ENCODE measurements around the gene TDRD10. TPM values are rescaled to one million over a fixed set of nuclear protein-coding genes. Genes with fewer than 3 reads are reported as not detected.

The TDRD10 gene
- polyA plus RNA-seq, 3 donors = not detected

DNA sequence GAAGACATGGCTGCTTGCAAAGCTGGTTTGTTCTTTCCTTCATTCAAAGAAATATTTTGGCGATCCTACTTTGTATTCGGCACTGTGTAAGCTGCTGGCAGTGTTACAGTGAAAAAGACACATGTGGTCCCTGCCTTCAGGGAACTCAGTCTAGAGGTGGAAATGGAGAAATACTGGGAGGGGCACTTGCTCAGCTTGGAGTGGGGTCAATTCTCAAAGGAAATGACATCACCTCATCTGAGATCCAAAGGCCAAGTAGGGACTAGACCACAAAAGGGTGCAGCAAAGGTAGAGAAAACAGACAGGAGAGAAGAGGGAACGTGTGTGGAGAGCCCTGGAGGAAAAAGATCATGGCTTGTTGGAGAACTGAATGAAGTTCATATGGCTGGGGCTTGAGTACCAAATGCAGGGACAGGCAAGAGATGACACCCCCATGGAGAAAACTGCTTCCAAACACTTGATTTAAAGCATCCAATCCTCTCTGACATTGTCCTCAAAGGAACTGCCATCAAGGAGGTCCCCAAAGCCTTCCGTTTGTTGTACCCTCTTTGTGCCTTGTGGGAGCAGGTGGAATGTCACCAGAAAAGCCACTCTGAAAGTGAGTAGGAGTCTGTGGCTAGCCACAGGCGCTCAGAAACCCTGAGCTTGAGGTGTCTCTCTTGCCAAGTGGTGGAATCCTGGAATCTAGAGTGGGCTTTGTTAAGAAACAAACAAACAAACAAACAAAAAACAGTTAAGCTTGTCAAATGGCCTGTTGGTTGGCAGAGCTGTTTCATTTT is 48.3 kb upstream of the TDRD10 start:
- Histone ChIP-seq H2AFZ (ENCODE audit: insufficient read depth, low read depth, low read length, poor library complexity, severe bottlenecking) (no peak overlapping the region), H3K9me3 (replicated peaks in 1 of 2; ENCODE audit: control insufficient read depth in 1 of 2, insufficient read depth in 1 of 2, low read length in 2 of 2) (no peaks in the 10 kb centered on the region), H3K27me3 (ENCODE audit: control insufficient read depth in 2 of 2, insufficient read depth in 2 of 2, low read length in 2 of 2) (no peaks in the 10 kb centered on the region), H4K20me1 (ENCODE audit: insufficient read depth, low read length) (peaks cover 33% of the 10 kb centered on the region), H3K4me2 (replicated peaks; ENCODE audit: extremely low read depth, low read length, poor library complexity, severe bottlenecking) (peak overlapping the region; percentile 38), H3K79me2 (ENCODE audit: insufficient read depth, low read length) (peaks cover 57% of the 10 kb centered on the region), H3K4me3 (replicated peaks in 1 of 3; ENCODE audit: low read depth in 2 of 3, low read length in 3 of 3) (peak overlapping the region in 1 of 3 experiments; percentile 46), H3K9ac (ENCODE audit: insufficient read depth, low read length, poor library complexity, severe bottlenecking) (peak overlapping the region; percentile 44), H3K27ac (ENCODE audit: low read depth in 1 of 2, low read length in 2 of 2) (peak overlapping the region; percentile 87 to 91), H3K4me1 (ENCODE audit: control insufficient read depth in 1 of 2, insufficient read depth in 2 of 2, low read length in 2 of 2) (peaks cover 58 to 64% of the 10 kb centered on the region in 2 donors), H3K36me3 (replicated peaks in 1 of 2; ENCODE audit: control insufficient read depth in 1 of 2, insufficient read depth in 2 of 2, low read length in 2 of 2) (peaks cover 50 to 69% of the 10 kb centered on the region in 2 donors)
- WGBS (ENCODE audit: insufficient coverage) = 13% methylated on average over 2 of the region's 5 CpGs
- DNase-seq = peak; percentile 58 to 73 (median 69)
- H3K27ac Mint-ChIP-seq = peak overlapping the region; percentile 95 to 99 (median 98)
- TF ChIP-seq, protein P1, sequence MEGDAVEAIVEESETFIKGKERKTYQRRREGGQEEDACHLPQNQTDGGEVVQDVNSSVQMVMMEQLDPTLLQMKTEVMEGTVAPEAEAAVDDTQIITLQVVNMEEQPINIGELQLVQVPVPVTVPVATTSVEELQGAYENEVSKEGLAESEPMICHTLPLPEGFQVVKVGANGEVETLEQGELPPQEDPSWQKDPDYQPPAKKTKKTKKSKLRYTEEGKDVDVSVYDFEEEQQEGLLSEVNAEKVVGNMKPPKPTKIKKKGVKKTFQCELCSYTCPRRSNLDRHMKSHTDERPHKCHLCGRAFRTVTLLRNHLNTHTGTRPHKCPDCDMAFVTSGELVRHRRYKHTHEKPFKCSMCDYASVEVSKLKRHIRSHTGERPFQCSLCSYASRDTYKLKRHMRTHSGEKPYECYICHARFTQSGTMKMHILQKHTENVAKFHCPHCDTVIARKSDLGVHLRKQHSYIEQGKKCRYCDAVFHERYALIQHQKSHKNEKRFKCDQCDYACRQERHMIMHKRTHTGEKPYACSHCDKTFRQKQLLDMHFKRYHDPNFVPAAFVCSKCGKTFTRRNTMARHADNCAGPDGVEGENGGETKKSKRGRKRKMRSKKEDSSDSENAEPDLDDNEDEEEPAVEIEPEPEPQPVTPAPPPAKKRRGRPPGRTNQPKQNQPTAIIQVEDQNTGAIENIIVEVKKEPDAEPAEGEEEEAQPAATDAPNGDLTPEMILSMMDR (IDR thresholded peaks at IDR 0.05) = no peak
- intact Hi-C loops (cut with micrococcal nuclease) = loop anchor here in 1 of 2 donors (2.0 kb wide), 1 partner anchor 13 kb away; no protein-coding TSS in a partner anchor
- peaks cover 0 to 2% (median 0%) of the 10 kb centered on the region in 3 donors for H3K27me3 Mint-ChIP-seq (ENCODE audit: low read depth in 3 of 3)
- peaks cover 56% of the 10 kb centered on the region for H3K4me1 Mint-ChIP-seq
- peaks cover 0 to 2% (median 0%) of the 10 kb centered on the region in 7 donors for H3K9me3 Mint-ChIP-seq
- H3K36me3 Mint-ChIP-seq = peaks cover 73 to 86% of the 10 kb centered on the region in 2 donors
- H3K4me3 Mint-ChIP-seq = peak overlapping the region; percentile 65 to 78

DNA sequence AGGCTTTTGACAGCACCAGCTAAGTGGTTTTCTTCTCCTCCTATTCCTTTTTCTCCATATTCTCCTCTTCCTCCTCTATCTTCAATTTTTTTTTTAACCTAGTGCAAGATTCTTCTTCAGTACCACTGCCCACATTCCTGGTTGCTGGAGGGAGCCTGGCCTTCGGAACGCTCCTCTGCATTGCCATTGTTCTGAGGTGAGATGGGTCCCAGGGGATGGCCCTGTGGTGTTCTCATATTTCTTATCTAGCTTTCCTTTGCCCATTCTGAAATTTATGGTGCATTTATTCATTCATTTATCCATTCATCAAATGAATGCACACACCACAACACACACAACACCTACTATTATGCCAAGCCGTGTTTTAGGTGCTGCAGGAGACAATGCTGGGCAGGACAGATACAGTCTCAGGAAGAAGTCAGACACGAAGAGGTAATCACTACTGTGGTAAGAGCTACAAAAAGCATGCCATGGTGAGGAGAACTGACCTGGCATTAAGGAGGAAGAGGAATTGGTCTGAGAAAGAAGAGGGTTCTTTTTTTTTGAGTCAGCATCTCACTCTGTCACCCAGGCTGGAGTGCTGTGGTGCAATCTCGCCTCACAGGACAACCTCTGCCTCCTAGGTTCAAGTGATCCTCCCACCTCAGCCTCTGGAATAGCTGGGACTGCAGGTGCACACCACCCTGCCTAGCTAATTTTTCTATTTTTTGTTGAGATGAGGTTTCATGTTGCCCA is 47.5 kb upstream of the TDRD10 start:
- Mint-ChIP-seq H3K4me3 (peak overlapping the region; percentile 39 to 65), H3K36me3 (peaks cover 75 to 89% of the 10 kb centered on the region in 2 donors), H3K4me1 (peaks cover 56% of the 10 kb centered on the region), H3K27me3 (ENCODE audit: low read depth in 3 of 3) (peaks cover 0 to 2% (median 0%) of the 10 kb centered on the region in 3 donors), H3K9me3 (peaks cover 0 to 2% (median 0%) of the 10 kb centered on the region in 7 donors), H3K27ac (peak overlapping the region; percentile 95 to 99 (median 98))
- Histone ChIP-seq H3K27ac (ENCODE audit: low read depth in 1 of 2, low read length in 2 of 2) (peak overlapping the region; percentile 87 to 91), H3K4me3 (replicated peaks in 1 of 3; ENCODE audit: low read depth in 2 of 3, low read length in 3 of 3) (peak overlapping the region in 1 of 3 experiments; percentile 46), H3K27me3 (ENCODE audit: control insufficient read depth in 2 of 2, insufficient read depth in 2 of 2, low read length in 2 of 2) (no peaks in the 10 kb centered on the region), H3K4me1 (ENCODE audit: control insufficient read depth in 1 of 2, insufficient read depth in 2 of 2, low read length in 2 of 2) (peaks cover 58 to 64% of the 10 kb centered on the region in 2 donors), H3K9me3 (replicated peaks in 1 of 2; ENCODE audit: control insufficient read depth in 1 of 2, insufficient read depth in 1 of 2, low read length in 2 of 2) (no peaks in the 10 kb centered on the region), H3K36me3 (replicated peaks in 1 of 2; ENCODE audit: control insufficient read depth in 1 of 2, insufficient read depth in 2 of 2, low read length in 2 of 2) (peaks cover 51 to 71% of the 10 kb centered on the region in 2 donors), H3K9ac (ENCODE audit: insufficient read depth, low read length, poor library complexity, severe bottlenecking) (peak overlapping the region; percentile 44), H4K20me1 (ENCODE audit: insufficient read depth, low read length) (peaks cover 29% of the 10 kb centered on the region), H2AFZ (ENCODE audit: insufficient read depth, low read depth, low read length, poor library complexity, severe bottlenecking) (no peak overlapping the region), H3K79me2 (ENCODE audit: insufficient read depth, low read length) (peaks cover 60% of the 10 kb centered on the region), H3K4me2 (replicated peaks; ENCODE audit: extremely low read depth, low read length, poor library complexity, severe bottlenecking) (peak overlapping the region; percentile 38)
- WGBS (ENCODE audit: insufficient coverage) = 50% methylated on average over 2 of the region's 5 CpGs
- TF ChIP-seq, protein P1 (IDR thresholded peaks at IDR 0.05) = no peak
- intact Hi-C loops (cut with micrococcal nuclease) = loop anchor here in 1 of 2 donors (5.0 kb wide), 1 partner anchor 47 kb away; the partner anchor contains the start of gene IL6R
- peak; percentile 67 to 84 (median 79) for DNase-seq
